HFFc6 (cell line): ENCODE data around the gene NFASC. TPM values are rescaled to one million over a fixed set of nuclear protein-coding genes. Genes with fewer than 3 reads are reported as not detected.

ENCODE experiments used
- DNase-seq: peaks from one replicate; pipeline ENCODE4 v3.0.0-alpha.2; 2018
- H3K27ac Mint-ChIP-seq: 2 replicates; pipeline ENCODE4 v1.8.0; 2020; ENCODE audit warnings: mild to moderate bottlenecking, mixed read lengths
- H3K27me3 Mint-ChIP-seq: 2 replicates; pipeline ENCODE4 v1.8.0; 2021; ENCODE audit warnings: mild to moderate bottlenecking, moderate library complexity, mixed read lengths; ENCODE audit not compliant: insufficient read depth
- H3K36me3 Mint-ChIP-seq: 2 replicates; pipeline ENCODE4 v1.8.0; 2021; ENCODE audit warnings: low read depth, mixed read lengths
- H3K4me1 Mint-ChIP-seq: 2 replicates; pipeline ENCODE4 v1.8.0; 2020; ENCODE audit warnings: low read depth, mixed read lengths
- H3K4me3 Mint-ChIP-seq: 2 replicates; pipeline ENCODE4 v1.8.0; 2020; ENCODE audit warnings: mild to moderate bottlenecking, moderate library complexity, mixed read lengths
- H3K9me3 Mint-ChIP-seq: 2 replicates; pipeline ENCODE4 v1.8.0; 2020; ENCODE audit warnings: mild to moderate bottlenecking, mixed read lengths
- CTCF ChIP-seq: fragments of 200-600 bp; sonication (generic); IDR thresholded peaks from 2 replicates; pipeline ENCODE4 v1.5.0; 2021; ENCODE audit warnings: antibody characterized with exemption, mild to moderate bottlenecking
- total RNA-seq, 6 experiments: library from RNA; stranded (reverse); fragmentation: NEBNext Ultra II Directional; extraction: Animal tissue kit (Norgen Biotek cat#: 25700); gene quantifications; 2 replicates in 1 of 6; 3 replicates in 5 of 6; pipeline ENCODE4 v1.2.3, GENCODE V29; 2021

The NFASC gene
- total RNA-seq, 6 experiments from 2014 or later, result 4.7 to 11.7 (median 9.9) TPM

GRCh38 chr1:204989266-204990058 lies 118.8 kb downstream of the NFASC start:
- Mint-ChIP-seq H3K27me3 (peaks cover 30% of the 10 kb centered on the region), H3K4me1 (peaks cover 18% of the 10 kb centered on the region), H3K9me3 (no peaks in the 10 kb centered on the region), H3K27ac (no peak overlapping the region), H3K4me3 (no peak overlapping the region), H3K36me3 (no peaks in the 10 kb centered on the region)
- TF ChIP-seq CTCF, result peak; percentile 96
- DNase-seq, result peak; percentile 55

- no peak overlapping the region for H3K27ac Mint-ChIP-seq
- no peaks in the 10 kb centered on the region for H3K36me3 Mint-ChIP-seq
- TF ChIP-seq CTCF, result no peak
- DNase-seq, result no peak
- H3K27me3 Mint-ChIP-seq, result peaks cover 26% of the 10 kb centered on the region
- no peak overlapping the region for H3K4me3 Mint-ChIP-seq
- no peaks in the 10 kb centered on the region for H3K9me3 Mint-ChIP-seq
- peaks cover 18% of the 10 kb centered on the region for H3K4me1 Mint-ChIP-seq
These were observed 119.5 kb downstream of the NFASC start for GRCh38 chr1:204990059-204990664.

GRCh38 chr1:204990721-204991341 lies 120.2 kb downstream of the NFASC start:
- H3K36me3 Mint-ChIP-seq, result no peaks in the 10 kb centered on the region
- no peak overlapping the region for H3K4me3 Mint-ChIP-seq
- peaks cover 23% of the 10 kb centered on the region for H3K27me3 Mint-ChIP-seq
- H3K27ac Mint-ChIP-seq, result no peak overlapping the region
- no peaks in the 10 kb centered on the region for H3K9me3 Mint-ChIP-seq
- DNase-seq, result no peak
- peaks cover 18% of the 10 kb centered on the region for H3K4me1 Mint-ChIP-seq
- no peak for TF ChIP-seq CTCF

- H3K4me3 Mint-ChIP-seq, result no peak overlapping the region
- H3K27ac Mint-ChIP-seq, result no peak overlapping the region
- TF ChIP-seq CTCF, result no peak
- peaks cover 23% of the 10 kb centered on the region for H3K27me3 Mint-ChIP-seq
- H3K4me1 Mint-ChIP-seq, result peaks cover 18% of the 10 kb centered on the region
- H3K36me3 Mint-ChIP-seq, result no peaks in the 10 kb centered on the region
- no peaks in the 10 kb centered on the region for H3K9me3 Mint-ChIP-seq
- no peak for DNase-seq
These were observed 120.7 kb downstream of the NFASC start for GRCh38 chr1:204991342-204991844.

GRCh38 chr1:204992201-204992997 lies 121.7 kb downstream of the NFASC start:
- H3K27ac Mint-ChIP-seq, result no peak overlapping the region
- no peak overlapping the region for H3K4me3 Mint-ChIP-seq
- H3K9me3 Mint-ChIP-seq, result no peaks in the 10 kb centered on the region
- H3K36me3 Mint-ChIP-seq, result no peaks in the 10 kb centered on the region
- peaks cover 18% of the 10 kb centered on the region for H3K4me1 Mint-ChIP-seq
- TF ChIP-seq CTCF, result no peak
- DNase-seq, result no peak
- peaks cover 22% of the 10 kb centered on the region for H3K27me3 Mint-ChIP-seq
